Suprapubic skin (tissue), 4 donors: Measurements from ENCODE around the gene UGGT1.

ENCODE experiments used
- EP300 ChIP-seq: sonication (generic); formaldehyde crosslinking; IDR thresholded peaks from one replicate; pipeline ENCODE4 v1.6.1; 2017; ENCODE audit warnings: antibody characterized with exemption
- POLR2A ChIP-seq, 2 donors: fragments of 450-650 bp; IDR thresholded peaks; one replicate each; pipeline ENCODE4 v1.6.1; 2017; ENCODE audit warnings: antibody characterized with exemption in 2 of 2, mild to moderate bottlenecking in 2 of 2, moderate library complexity in 2 of 2
- POLR2AphosphoS5 ChIP-seq, 3 donors: sonication (generic); formaldehyde crosslinking; IDR thresholded peaks; one replicate each; pipeline ENCODE4 v1.6.1; 2017; ENCODE audit warnings: antibody characterized with exemption in 3 of 3
- TF ChIP-seq, protein P1 (sequence below), 2 donors: fragments of 200-600 bp in 1 of 2; fragments of 450-650 bp in 1 of 2; sonication (generic) in 1 of 2; IDR thresholded peaks; one replicate each; pipeline ENCODE4 v1.5.1; 2016 to 2019; ENCODE audit warnings: antibody characterized with exemption in 2 of 2, mild to moderate bottlenecking in 1 of 2, moderate library complexity in 1 of 2

DNA sequence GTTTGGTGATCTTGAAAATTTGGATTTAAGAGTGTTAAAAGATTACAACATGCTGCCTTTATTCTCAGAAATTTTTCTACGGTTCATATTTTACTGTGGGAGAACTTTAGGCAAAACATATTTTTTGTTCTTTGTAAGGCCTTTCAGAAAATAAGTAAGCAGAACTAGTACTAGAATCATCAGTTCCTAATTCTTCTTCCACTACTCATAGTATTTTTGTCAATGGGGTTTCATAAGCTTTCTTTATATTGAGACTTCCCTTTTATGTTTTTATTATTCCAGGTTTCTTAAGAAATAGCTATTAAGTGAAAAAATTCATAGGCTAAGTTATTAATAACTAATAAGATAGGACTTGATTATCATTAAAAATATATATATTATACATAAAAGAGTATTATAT lies 12.4 kb downstream of the UGGT1 start:
- TF ChIP-seq, protein P1, sequence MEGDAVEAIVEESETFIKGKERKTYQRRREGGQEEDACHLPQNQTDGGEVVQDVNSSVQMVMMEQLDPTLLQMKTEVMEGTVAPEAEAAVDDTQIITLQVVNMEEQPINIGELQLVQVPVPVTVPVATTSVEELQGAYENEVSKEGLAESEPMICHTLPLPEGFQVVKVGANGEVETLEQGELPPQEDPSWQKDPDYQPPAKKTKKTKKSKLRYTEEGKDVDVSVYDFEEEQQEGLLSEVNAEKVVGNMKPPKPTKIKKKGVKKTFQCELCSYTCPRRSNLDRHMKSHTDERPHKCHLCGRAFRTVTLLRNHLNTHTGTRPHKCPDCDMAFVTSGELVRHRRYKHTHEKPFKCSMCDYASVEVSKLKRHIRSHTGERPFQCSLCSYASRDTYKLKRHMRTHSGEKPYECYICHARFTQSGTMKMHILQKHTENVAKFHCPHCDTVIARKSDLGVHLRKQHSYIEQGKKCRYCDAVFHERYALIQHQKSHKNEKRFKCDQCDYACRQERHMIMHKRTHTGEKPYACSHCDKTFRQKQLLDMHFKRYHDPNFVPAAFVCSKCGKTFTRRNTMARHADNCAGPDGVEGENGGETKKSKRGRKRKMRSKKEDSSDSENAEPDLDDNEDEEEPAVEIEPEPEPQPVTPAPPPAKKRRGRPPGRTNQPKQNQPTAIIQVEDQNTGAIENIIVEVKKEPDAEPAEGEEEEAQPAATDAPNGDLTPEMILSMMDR (IDR thresholded peaks at IDR 0.05) = no peak
- TF ChIP-seq POLR2AphosphoS5 (IDR thresholded peaks at IDR 0.05) (no peak), POLR2A (IDR thresholded peaks at IDR 0.05) (no peak), EP300 (no peak)
